IPS-18a (cell line): ENCODE results near the gene SH3RF3.

Experiments used
- H3K27ac ChIP-seq: one replicate; pipeline ENCODE4 v1.5.1; 2013; ENCODE audit warnings: low read length
- H3K27me3 ChIP-seq: one replicate; pipeline ENCODE4 v1.6.1; 2013; ENCODE audit warnings: mild to moderate bottlenecking, low read length; ENCODE audit not compliant: control insufficient read depth, insufficient read depth
- H3K36me3 ChIP-seq: one replicate; pipeline ENCODE4 v1.6.1; 2013; ENCODE audit warnings: low read depth, low read length; ENCODE audit not compliant: control insufficient read depth
- H3K4me1 ChIP-seq: one replicate; pipeline ENCODE4 v1.6.1; 2013; ENCODE audit warnings: low read depth, low read length; ENCODE audit not compliant: control insufficient read depth
- H3K4me3 ChIP-seq: one replicate; pipeline ENCODE4 v1.5.1; 2013; ENCODE audit warnings: low read length
- H3K9ac ChIP-seq: one replicate; pipeline ENCODE4 v1.6.1; 2013; ENCODE audit warnings: mild to moderate bottlenecking, low read length, moderate library complexity
- H3K9me3 ChIP-seq: one replicate; pipeline ENCODE4 v1.6.1; 2013; ENCODE audit warnings: low read depth, low read length; ENCODE audit not compliant: control insufficient read depth

SH3RF3 gene

GRCh38 chr2:109391243-109391642, 262.2 kb downstream of the SH3RF3 start:
- Histone ChIP-seq H3K36me3 (no peaks in the 10 kb centered on the region), H3K27me3 (no peaks in the 10 kb centered on the region), H3K4me3 (no peak overlapping the region), H3K9me3 (no peaks in the 10 kb centered on the region), H3K4me1 (peaks cover 6% of the 10 kb centered on the region), H3K27ac (no peak overlapping the region), H3K9ac (no peak overlapping the region)

GRCh38 chr2:109392140-109392539, 263.1 kb downstream of the SH3RF3 start:
- Histone ChIP-seq H3K9me3 (no peaks in the 10 kb centered on the region), H3K4me3 (no peak overlapping the region), H3K9ac (no peak overlapping the region), H3K4me1 (no peaks in the 10 kb centered on the region), H3K36me3 (no peaks in the 10 kb centered on the region), H3K27me3 (no peaks in the 10 kb centered on the region), H3K27ac (no peak overlapping the region)

GRCh38 chr2:109392816-109393661, 264.0 kb downstream of the SH3RF3 start:
- H3K4me3 ChIP-seq = no peak overlapping the region
- no peaks in the 10 kb centered on the region for H3K4me1 ChIP-seq
- no peaks in the 10 kb centered on the region for H3K9me3 ChIP-seq
- H3K27ac ChIP-seq = no peak overlapping the region
- H3K27me3 ChIP-seq = no peaks in the 10 kb centered on the region
- no peaks in the 10 kb centered on the region for H3K36me3 ChIP-seq
- H3K9ac ChIP-seq = no peak overlapping the region

- Histone ChIP-seq H3K9ac (no peak overlapping the region), H3K27ac (no peak overlapping the region), H3K36me3 (no peaks in the 10 kb centered on the region), H3K27me3 (no peaks in the 10 kb centered on the region), H3K9me3 (no peaks in the 10 kb centered on the region), H3K4me1 (no peaks in the 10 kb centered on the region), H3K4me3 (no peak overlapping the region)
Measured at GRCh38 chr2:109393662-109393972, 264.6 kb downstream of the SH3RF3 start.

- no peaks in the 10 kb centered on the region for H3K36me3 ChIP-seq
- no peaks in the 10 kb centered on the region for H3K9me3 ChIP-seq
- no peaks in the 10 kb centered on the region for H3K4me1 ChIP-seq
- no peak overlapping the region for H3K27ac ChIP-seq
- no peak overlapping the region for H3K9ac ChIP-seq
- H3K27me3 ChIP-seq = no peaks in the 10 kb centered on the region
- H3K4me3 ChIP-seq = no peak overlapping the region
Measured at GRCh38 chr2:109395494-109396201, 266.6 kb downstream of the SH3RF3 start.

GRCh38 chr2:109396202-109397180, 267.5 kb downstream of the SH3RF3 start:
- no peak overlapping the region for H3K27ac ChIP-seq
- no peaks in the 10 kb centered on the region for H3K27me3 ChIP-seq
- no peaks in the 10 kb centered on the region for H3K36me3 ChIP-seq
- H3K4me1 ChIP-seq = no peaks in the 10 kb centered on the region
- H3K9me3 ChIP-seq = no peaks in the 10 kb centered on the region
- H3K4me3 ChIP-seq = no peak overlapping the region
- H3K9ac ChIP-seq = no peak overlapping the region

- H3K27me3 ChIP-seq = no peaks in the 10 kb centered on the region
- no peak overlapping the region for H3K4me3 ChIP-seq
- H3K27ac ChIP-seq = no peak overlapping the region
- H3K9me3 ChIP-seq = no peaks in the 10 kb centered on the region
- no peaks in the 10 kb centered on the region for H3K36me3 ChIP-seq
- H3K9ac ChIP-seq = no peak overlapping the region
- no peaks in the 10 kb centered on the region for H3K4me1 ChIP-seq
Measured at GRCh38 chr2:109397893-109398292, 268.9 kb downstream of the SH3RF3 start.

GRCh38 chr2:109398366-109399015, 269.5 kb downstream of the SH3RF3 start:
- Histone ChIP-seq H3K4me3 (no peak overlapping the region), H3K27me3 (no peaks in the 10 kb centered on the region), H3K4me1 (no peaks in the 10 kb centered on the region), H3K36me3 (no peaks in the 10 kb centered on the region), H3K27ac (no peak overlapping the region), H3K9ac (no peak overlapping the region), H3K9me3 (no peaks in the 10 kb centered on the region)

GRCh38 chr2:109399066-109399465, 270.1 kb downstream of the SH3RF3 start:
- Histone ChIP-seq H3K9ac (no peak overlapping the region), H3K36me3 (no peaks in the 10 kb centered on the region), H3K4me3 (no peak overlapping the region), H3K9me3 (no peaks in the 10 kb centered on the region), H3K27ac (no peak overlapping the region), H3K4me1 (no peaks in the 10 kb centered on the region), H3K27me3 (no peaks in the 10 kb centered on the region)

GRCh38 chr2:109400102-109400501, 271.1 kb downstream of the SH3RF3 start:
- Histone ChIP-seq H3K9me3 (no peaks in the 10 kb centered on the region), H3K36me3 (no peaks in the 10 kb centered on the region), H3K27ac (no peak overlapping the region), H3K27me3 (no peaks in the 10 kb centered on the region), H3K9ac (no peak overlapping the region), H3K4me1 (no peaks in the 10 kb centered on the region), H3K4me3 (no peak overlapping the region)

GRCh38 chr2:109401370-109401769, 272.4 kb downstream of the SH3RF3 start:
- H3K27ac ChIP-seq = no peak overlapping the region
- no peaks in the 10 kb centered on the region for H3K9me3 ChIP-seq
- H3K9ac ChIP-seq = no peak overlapping the region
- H3K36me3 ChIP-seq = no peaks in the 10 kb centered on the region
- no peaks in the 10 kb centered on the region for H3K27me3 ChIP-seq
- H3K4me1 ChIP-seq = no peaks in the 10 kb centered on the region
- no peak overlapping the region for H3K4me3 ChIP-seq
